Measurements from ENCODE around the gene IL3RA. TPM values are rescaled to one million over a fixed set of nuclear protein-coding genes. Genes with fewer than 3 reads are reported as not detected.

The IL3RA gene
- total RNA-seq, 1 donor from 2014 or later, result 0.53 TPM

DNA sequence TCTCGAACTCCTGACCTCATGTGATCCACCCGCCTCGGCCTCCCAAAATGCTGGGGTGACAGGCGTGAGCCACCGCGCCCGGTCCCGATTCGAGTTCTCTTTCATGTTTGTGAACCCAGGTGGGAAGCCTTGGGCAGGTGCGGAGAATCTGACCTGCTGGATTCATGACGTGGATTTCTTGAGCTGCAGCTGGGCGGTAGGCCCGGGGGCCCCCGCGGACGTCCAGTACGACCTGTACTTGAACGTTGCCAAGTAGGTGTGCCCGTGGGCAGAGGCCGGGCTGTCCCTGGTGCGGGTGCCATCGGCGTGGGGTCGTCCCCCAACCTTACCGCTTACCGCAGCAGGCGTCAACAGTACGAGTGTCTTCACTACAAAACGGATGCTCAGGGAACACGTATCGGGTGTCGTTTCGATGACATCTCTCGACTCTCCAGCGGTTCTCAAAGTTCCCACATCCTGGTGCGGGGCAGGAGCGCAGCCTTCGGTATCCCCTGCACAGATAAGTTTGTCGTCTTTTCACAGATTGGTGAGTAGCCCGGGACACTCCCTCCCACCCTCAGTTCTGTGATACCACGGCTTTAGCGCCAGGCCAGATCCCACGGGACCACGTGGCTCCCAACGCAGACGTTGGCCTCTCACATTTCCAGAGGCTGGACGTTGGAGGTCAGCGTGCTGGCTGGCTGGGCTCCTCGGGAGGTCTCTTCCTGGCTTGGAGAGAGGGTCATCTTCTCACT, 15.6 kb downstream of the IL3RA start:
- no peak for DNase-seq
- H3K9me3 Mint-ChIP-seq, result no peaks in the 10 kb centered on the region
- TF ChIP-seq, protein P1, sequence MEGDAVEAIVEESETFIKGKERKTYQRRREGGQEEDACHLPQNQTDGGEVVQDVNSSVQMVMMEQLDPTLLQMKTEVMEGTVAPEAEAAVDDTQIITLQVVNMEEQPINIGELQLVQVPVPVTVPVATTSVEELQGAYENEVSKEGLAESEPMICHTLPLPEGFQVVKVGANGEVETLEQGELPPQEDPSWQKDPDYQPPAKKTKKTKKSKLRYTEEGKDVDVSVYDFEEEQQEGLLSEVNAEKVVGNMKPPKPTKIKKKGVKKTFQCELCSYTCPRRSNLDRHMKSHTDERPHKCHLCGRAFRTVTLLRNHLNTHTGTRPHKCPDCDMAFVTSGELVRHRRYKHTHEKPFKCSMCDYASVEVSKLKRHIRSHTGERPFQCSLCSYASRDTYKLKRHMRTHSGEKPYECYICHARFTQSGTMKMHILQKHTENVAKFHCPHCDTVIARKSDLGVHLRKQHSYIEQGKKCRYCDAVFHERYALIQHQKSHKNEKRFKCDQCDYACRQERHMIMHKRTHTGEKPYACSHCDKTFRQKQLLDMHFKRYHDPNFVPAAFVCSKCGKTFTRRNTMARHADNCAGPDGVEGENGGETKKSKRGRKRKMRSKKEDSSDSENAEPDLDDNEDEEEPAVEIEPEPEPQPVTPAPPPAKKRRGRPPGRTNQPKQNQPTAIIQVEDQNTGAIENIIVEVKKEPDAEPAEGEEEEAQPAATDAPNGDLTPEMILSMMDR (IDR thresholded peaks at IDR 0.05), result no peak
- H3K4me1 Mint-ChIP-seq, result no peaks in the 10 kb centered on the region
- H3K36me3 Mint-ChIP-seq (ENCODE audit: low read depth), result no peaks in the 10 kb centered on the region
- POLR2A ChIA-PET, result no interaction called here
- intact Hi-C loops (cut with micrococcal nuclease), result no loop called here
- no peaks in the 10 kb centered on the region for H3K27me3 Mint-ChIP-seq
- no peak for ATAC-seq (ENCODE audit: low read depth)
- no peak overlapping the region for H3K4me3 Mint-ChIP-seq
- H3K27ac Mint-ChIP-seq, result no peak overlapping the region
- CTCF ChIA-PET, result no interaction called here

DNA sequence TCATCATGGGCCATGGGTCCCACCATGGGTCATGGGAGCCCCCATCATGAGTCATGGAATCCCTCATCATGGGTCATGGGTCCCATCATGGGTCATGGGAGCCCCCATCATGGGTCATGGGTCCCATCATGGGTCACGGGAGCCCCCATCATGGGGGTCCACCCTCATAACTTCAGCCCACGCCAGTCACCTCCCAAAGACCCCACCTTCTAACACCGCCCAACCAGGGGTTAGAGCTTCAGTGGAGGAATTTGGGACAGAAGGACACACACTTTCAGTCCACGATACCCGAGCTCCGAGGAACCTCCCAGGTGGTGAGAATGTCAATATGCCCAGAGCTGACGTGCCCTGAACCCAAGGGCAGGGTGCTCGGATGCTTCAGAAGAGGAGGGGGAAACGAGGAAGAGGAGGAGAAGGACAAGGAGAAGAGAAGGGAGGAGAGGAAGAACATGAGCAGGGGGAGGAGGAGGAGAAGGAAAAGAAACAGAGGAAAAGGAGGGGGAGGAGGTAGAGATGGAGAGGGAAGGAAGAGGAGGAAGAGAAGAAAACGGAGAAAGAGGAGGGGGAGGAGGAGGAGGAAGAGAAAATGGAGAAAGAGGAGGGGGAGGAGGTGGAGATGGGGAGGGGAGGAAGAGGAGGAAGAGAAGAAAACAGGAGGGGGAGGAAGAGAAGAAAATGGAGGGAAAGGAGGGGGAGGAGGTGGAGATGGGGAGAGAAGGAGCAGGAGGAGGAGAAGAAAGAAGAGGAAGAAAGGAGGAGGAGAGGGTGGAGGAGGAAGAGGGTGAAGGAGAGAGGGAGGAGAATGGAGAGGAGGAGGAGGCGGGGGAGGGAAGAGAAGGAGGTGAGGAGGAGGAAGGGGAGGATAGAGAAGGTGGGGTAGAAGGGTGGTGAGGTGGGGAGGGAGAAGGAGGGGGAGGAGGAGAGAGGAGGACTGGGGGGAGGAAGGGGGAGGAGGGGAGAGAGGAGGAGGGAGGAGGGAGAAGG, 17.7 kb downstream of the IL3RA start:
- Mint-ChIP-seq H3K36me3 (ENCODE audit: low read depth) (peaks cover 14% of the 10 kb centered on the region), H3K4me1 (no peaks in the 10 kb centered on the region), H3K9me3 (no peaks in the 10 kb centered on the region), H3K27me3 (no peaks in the 10 kb centered on the region), H3K4me3 (no peak overlapping the region), H3K27ac (no peak overlapping the region)
- TF ChIP-seq, protein P1 (IDR thresholded peaks at IDR 0.05), result no peak
- ATAC-seq (ENCODE audit: low read depth), result no peak
- POLR2A ChIA-PET, result no interaction called here
- CTCF ChIA-PET, result no interaction called here
- intact Hi-C loops (cut with micrococcal nuclease), result no loop called here
- DNase-seq, result no peak

DNA sequence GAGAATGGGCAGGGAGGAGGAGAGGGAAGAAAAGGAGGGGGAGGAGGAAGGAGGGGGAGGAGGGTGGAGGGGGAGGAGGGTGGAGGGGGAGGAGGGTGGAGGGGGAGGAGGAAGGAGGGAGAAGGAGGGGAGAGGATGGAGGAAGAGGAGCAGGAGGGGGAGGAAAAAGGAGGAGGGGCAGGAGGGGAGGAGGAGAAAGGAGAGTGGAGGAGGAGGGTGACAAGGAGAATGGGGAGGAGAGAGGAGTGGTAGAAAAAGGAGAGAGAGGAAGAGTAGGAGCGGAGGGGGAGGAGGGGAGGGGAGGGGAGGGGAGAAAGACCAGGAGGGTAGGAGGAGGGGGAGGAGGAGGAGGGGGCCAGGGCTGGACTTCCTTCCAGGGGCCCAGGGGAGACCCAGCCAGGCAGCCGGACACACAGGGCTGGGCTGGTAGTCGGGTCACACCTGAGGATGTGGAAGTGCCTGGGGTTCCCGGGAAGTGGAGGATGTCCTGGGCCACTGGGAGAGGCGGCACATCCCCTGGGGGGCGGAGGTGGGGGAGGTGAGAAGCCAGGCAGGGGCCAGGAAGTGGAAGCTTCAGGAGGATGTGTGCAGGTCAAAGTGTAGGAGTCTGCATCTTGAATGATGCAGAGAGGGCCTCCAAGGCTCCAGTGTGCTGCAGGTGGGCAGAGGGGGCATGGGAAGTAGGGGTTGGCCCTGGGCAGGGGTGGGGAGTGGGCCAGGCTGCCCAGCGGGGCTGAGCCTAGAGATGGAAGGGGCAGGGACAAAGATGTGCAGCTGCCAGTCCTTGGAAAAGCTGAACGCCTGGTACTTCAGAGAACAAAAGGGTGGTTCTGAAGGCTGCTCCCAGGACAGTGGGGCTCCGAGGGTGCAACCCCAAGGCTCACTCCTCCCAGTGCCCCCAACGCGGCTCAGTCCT, 18.8 kb downstream of the IL3RA start:
- POLR2A ChIA-PET, result no interaction called here
- H3K27ac Mint-ChIP-seq, result no peak overlapping the region
- intact Hi-C loops (cut with micrococcal nuclease), result no loop called here

DNA sequence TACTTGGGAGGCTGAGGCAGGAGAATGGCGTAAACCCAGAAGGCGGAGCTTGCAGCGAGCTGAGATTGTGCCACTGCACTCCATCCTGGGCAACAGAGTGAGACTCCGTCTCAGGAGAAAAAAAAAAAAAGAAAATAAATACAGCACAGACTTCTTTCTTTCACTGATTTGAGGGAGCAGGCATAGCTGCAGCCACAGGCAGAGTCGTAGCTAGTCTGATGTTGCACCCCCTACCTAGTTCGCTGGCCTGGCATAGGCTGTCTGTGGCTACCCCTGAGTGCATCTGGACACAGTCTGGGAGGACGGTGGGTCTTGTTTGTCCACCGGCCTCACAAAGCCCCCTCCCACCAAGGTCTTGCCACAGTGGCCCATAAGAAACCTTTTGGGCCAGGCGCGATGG, 21.4 kb downstream of the IL3RA start:
- TF ChIP-seq, protein P1 (IDR thresholded peaks at IDR 0.05), result no peak
- H3K36me3 Mint-ChIP-seq (ENCODE audit: low read depth), result peaks cover 29% of the 10 kb centered on the region
- intact Hi-C loops (cut with micrococcal nuclease), result no loop called here

More for the DNA sequence above, 18.8 kb downstream of the IL3RA start:
- TF ChIP-seq, protein P1 (IDR thresholded peaks at IDR 0.05), result no peak
- Mint-ChIP-seq H3K27me3 (no peaks in the 10 kb centered on the region), H3K9me3 (no peaks in the 10 kb centered on the region), H3K36me3 (ENCODE audit: low read depth) (peaks cover 18% of the 10 kb centered on the region), H3K4me1 (no peaks in the 10 kb centered on the region), H3K4me3 (no peak overlapping the region)
- ATAC-seq (ENCODE audit: low read depth) (peak; percentile 10), DNase-seq (no peak)
- CTCF ChIA-PET, result no interaction called here

More for the DNA sequence above, 21.4 kb downstream of the IL3RA start:
- Mint-ChIP-seq H3K27me3 (no peaks in the 10 kb centered on the region), H3K27ac (no peak overlapping the region), H3K4me3 (no peak overlapping the region), H3K4me1 (no peaks in the 10 kb centered on the region), H3K9me3 (no peaks in the 10 kb centered on the region)
- no peak for DNase-seq
- POLR2A ChIA-PET, result no interaction called here
- no peak for ATAC-seq (ENCODE audit: low read depth)
- CTCF ChIA-PET, result no interaction called here
